GM18867 (cell line): ENCODE measurements around the gene LMBRD2.

Experiments used
- ATAC-seq: cut with Tn5 transposase; IDR thresholded peaks from one replicate; pipeline ENCODE4 v1.9.1; 2021; ENCODE audit warnings: mild to moderate bottlenecking, moderate library complexity; ENCODE audit not compliant: unreplicated experiment

LMBRD2 gene

DNA sequence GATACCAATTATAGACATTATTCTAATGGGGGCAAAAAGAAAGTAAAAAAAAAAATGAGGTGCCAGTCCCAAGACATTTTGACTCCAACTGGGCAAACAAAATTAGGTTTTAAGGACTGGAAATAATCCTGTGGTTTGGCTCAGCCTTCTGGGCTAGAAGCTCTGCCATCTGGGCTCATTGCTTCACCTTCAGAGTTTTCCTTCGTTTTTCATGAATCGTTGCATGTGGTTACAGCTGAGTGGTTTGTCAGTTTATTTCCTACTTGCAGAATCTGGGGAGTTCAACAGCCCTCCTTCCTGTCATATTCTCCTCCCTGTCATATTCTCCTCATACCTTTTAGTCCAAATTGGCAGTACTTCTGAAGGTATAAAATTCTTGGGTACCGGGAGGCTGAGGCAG, 97.0 kb downstream of the LMBRD2 start:
- no peak for ATAC-seq

DNA sequence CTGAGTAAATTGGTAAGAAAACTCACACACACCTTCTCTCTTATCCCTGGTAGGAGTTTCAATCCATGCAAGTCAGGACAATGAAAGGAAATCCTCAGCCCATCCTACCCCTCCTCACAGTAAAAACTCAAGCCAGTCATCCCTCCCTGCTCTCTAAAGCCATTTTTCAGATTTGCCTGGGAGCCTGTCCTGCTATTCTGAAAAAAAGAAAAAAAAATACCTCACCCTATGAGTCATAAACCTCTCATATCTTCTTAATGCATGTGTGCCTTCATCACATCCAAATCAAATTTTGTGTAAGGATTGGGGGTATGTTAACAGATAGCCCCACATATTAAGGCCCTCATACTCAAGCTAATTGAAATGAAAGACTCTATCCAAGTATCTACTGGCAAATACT, 99.1 kb downstream of the LMBRD2 start:
- no peak for ATAC-seq

- ATAC-seq = no peak
Observed at GRCh38 chr5:36049949-36050348, 101.7 kb downstream of the LMBRD2 start.
